Measurements from ENCODE around the gene TMEM72.

TMEM72 gene

DNA sequence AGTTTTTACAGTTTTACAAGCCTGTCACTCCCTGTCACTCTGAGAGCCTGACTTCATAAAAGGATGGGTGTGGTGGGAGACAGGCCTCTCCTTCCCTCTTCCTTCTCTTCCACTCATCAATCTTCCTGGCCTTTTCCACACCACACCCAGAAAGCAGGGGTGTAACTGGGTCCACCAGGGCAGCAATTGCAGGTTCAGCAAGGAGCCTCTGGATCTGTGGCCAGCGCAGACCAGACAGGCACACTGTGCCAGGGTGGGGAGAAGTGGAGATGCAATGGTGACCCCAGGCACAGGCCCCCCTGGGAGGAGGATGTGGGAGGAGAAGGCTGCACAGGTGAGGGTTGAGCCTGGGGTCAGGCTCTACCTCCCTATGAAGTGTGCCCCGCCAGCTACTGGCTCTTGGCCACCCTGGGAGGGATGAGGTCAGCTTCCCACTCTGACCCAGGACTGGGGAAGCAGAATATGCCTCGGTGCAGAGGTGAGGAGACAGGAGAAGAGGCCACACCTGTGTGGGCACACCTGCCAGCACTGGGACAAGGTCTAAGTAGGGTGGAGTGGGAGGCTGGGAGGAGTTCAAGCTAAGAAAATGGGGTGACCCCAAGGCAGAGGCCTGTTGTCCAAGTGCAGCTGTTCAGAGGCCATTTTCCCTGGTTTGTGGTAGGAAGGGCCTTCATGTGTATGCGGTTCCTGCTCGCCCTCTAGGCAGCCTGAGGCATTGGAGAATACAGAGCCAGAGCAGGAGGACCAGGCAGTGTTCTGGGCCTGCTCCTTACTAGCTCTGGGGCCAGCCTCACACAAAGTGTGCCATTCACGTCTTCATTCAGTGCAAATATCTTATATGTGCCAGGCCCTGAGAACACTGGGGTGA is 20.2 kb upstream of the TMEM72 start:
- DNase-seq = no peak

DNA sequence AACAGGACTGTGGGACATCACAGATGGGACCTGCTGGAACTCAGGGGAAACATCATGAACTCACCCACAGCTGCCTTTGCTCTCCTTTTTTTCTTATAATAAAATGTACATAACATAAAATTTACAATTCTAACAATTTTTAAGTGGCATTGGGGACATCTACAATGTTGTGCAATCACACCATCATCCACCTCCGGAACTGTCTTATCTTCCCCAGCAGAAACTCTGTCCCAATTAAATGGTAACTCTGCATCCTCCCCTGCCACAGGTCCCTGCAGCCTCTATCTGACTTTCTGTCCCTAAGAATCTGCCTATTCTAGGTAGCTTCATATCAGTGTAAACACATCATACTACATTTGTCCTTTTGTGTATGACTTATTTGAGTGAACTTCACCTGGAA is 19.4 kb upstream of the TMEM72 start:
- no peak for DNase-seq

DNA sequence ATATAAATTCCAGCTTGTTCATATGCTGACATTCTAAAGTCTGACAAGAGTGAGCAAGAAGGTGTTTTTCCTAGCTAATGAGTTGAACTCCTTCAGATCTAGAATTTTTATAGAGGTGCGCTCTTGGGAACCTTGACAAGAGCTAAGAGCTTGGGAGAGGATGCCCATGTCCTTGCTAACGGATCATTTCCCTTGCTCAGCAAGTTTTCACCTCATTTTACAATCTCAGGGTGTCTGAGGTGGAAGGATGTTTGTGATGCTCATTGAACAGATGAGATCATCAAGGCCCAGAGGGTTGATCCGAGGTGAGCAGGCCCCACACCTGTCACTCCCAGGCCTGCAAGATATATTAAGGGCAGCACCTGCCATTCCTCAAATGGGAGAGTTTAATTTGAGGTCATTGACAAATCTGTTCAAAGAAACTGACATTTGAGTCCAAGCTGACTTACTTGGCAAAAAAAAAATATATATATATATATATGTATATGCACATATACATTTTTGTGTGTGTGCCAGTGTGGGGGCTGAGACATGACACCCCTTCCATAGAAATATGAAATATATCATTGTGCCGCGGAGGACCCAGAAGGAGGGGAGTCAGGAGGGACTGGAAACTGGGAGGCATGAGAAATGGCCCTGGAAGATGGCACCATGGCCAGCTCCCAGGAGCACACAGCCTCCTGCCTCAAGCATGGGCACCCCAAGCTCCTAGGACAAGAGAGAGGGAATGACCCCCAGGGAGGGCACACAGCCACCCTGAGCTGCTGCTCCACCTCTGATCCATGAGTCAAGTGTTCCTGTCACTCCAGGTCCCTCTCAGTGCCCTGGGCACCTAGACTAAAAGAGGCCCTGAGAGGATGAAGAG is 17.3 kb upstream of the TMEM72 start:
- no peak for DNase-seq

DNA sequence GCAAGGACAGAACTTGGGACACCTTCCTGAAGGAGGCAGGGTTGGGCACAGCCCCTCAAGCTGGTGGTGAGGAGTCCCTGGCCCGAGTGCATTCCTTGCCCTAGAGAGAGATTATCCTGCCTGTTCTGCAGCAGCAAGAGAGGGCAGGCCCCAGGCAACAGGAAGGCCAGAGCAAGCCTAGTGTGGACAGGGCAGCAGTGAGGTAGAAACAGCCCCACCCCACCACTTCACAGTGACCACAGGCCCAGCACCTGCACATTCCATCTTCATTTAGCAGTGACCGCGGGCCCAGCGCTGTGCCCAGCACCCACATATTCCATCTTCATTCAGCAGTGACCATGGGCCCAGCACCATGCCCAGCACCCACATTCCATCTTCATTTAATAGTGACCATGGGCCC is 16.4 kb upstream of the TMEM72 start:
- DNase-seq = no peak

DNA sequence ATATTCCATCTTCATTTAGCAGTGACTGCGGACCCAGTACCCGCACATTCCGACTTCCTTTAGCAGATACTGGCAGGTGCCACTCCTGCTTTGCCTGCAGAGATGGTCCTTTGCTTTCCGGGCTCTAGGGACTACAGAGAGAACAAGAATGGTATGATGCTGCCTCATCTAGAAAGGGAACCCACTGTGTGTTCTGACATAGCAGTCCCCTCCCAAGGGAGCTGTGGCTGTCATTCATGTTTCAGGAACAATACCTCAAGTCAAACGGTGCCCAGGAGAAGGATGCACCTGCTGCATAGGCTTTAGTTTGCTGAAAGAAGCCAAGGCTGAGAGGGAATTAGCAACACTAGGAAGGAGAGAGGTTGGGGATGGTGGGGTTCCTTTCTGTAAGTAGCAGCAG is 15.9 kb upstream of the TMEM72 start:
- DNase-seq = no peak

DNA sequence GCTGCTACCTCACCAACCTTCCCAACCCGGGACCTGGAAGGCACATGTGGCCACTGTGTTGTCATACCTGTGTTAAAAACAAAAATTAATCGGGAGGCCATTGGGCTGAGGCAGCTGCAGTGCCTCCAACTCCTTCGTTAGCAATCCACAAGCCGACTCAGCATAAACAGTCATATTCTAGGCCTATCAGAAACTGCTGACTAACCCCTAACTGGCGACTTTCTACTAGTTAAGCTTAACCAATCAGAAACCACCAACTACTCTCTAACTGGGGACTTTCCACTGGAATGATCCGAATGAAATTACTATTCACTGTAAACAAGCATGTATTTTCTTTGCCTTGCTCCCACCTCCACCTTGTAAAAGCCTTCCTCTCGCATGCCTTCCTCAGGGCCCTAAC is 14.1 kb upstream of the TMEM72 start:
- no peak for DNase-seq

DNA sequence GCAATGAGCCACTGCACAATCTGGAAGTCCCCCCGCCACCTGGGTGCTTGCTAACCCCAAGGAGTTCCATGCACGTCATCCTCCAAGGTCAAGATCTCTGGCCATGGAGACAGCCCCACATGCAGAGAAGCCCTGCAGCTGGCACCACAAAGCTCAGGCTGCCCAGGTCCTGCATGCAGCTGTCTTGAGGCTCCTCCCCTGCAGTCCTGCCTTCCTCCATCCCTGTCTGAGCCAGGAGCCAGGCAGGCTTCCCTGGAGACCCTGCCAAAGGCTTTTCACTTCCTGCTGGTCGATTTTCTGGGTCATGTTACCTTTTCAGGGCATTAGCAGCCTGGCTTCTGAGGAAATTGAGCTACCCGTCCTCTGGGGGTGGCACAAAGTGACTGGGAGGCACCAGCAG is 12.5 kb upstream of the TMEM72 start:
- no peak for DNase-seq

DNA sequence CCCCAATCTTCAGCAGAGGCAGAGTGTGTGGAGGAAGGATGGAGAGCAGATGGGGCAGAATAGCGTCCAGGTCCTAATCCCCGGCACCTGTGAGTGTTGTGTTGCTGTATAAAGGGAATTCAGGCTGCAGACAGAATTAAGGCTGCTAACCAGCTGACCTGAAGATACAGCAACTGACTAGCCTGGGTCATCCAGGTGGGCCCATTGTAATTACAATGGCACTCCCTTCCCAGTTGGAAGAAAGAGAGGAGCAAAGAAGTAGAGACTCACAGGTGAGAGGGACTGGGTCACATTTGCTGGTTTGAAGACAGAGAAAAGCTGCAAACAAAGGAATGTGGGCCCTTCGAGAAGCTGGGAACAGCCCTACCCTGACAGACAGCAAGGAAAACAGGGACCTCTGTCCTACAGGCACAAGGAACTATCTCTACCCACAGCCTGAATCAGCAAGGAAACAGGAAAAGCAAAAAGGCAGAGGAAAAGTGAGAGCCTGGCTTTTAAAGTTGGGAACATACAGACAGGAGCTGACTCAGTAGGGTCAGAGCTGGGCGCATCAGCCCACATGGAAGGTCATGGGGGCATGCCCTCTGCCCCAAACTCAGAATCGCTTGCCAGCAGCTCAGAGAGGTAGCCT is 11.6 kb upstream of the TMEM72 start:
- no peak for DNase-seq

DNA sequence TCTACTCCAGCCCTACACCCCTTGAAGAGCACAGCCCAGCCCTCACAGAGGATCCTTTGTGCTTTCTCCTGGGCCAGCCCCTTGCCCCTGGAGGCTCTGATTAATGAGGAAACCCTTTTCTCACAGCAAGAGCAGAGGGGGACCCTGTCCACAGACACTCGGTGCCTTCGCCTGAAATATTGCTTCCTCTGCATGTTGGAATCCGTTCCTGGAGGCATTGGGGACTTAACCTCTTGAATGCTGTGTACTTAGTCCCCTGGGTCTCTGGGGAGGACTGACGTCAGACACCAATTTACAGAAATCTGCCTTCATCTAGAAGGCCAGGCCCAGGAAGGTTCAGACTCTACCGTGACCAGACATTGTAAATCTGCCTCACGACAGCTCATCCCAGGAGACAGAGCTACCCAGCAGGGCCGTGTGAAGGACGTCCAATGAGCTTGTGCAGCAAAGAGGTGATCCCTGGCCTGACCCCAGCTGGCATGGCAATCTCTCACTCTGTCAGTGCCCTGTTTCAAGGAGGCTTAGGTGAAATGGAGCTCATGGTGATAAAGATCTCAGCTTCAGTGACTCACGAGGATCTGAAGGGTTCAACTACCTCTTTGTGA is 8.1 kb upstream of the TMEM72 start:
- DNase-seq = no peak

DNA sequence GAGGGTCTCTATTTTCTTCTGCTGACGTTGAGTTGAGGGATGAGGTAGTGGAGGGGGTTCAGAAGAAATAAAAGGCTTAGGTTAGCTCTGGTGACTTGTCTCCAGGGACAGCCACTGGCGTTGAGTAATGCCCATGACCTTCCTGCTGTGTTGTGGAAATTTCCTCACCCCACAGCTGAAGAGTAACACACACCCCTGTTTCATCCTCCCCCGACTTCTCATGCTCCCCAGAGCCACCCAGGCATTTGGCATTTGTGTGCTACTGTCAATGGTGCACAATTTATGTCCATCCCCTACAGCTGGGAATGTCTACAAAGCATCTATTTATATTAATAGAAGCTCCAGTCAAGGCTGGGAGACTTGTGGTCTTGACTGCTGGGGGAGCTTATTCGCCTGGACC is 4.7 kb upstream of the TMEM72 start:
- no peak for DNase-seq

DNA sequence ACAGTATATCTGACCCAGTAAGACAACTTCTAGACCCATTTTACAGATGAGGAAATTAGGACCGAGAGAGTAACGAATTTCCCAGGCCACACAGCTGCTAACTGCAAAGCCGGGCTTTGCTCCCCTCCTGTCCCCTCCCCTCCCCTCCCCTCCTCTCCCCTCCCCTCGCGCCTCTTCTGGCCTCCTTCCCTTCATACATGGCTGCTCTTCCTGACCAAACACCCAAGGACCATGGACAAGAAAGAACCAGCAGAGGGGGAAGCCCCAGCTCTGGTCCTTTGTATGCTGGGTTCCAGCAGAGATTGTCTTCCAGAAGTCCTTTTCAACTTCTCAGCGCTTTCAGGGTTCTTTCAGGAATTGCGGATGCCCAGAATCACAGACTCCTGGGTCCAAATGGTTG is 3.6 kb upstream of the TMEM72 start:
- DNase-seq = no peak

DNA sequence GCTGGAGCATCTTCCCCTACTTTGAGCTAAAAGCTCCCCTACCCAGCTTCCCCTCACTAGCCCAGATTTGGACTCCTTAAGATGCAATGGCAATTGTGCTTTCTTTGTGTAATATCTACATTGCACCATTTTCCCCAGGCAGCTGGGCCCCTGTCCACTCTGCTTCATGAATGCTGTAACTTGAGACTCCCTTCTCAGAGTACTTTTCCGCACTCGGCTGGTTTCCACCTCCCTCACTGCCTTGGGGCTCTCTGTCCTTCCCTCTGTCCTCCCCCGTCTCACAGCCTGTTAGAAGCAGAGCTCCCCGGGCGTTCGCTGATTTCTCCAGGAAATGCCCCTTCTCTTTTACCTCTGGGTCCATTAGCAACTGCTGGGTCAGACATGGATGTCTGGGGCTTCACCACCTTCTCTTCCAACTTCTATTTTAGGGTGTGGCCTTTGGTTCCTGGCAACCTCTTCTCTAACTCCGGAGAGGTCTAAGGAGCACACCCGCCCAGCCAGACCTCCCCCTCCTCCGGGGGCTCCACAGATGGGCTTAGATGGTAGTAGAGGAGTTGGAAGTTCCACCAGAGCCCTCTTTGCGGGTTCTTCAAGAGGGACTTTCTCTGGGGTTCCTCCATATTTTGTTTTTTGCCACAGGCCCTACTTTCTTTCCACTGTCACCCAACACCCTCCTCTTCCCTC is 2.9 kb upstream of the TMEM72 start:
- DNase-seq = no peak

DNA sequence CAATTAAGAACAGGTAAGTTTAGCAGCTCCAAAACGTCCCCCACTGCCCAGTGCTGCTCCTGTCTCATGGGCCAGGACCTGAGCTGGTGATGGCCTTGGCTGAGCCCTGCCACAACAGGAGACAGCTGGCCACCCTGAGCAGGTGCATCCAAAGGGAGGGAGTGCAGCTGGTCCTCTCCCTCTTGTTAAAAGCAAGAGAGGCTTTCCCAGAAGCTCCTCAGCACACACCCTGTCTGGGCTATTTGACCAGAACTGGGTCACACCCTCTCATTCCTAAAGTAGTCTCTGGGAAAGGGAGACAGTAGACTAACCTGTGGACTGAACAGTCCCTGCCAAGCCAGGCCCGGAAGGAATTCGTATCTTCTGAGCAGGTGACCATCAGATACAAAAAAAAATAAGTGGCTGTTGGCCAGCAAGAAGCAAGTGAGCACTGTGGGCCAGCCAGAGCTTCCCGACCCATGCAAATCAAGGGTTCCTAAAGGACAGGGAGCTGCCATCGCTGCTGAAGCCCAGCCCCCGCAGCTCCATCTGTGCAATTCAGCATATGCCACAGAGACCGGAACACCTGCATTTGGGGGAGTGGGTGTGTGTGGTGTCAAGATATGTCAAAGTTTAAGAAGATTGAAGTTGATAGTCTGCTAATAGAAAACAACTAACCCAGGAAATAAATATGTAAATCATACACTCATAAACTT is 2.1 kb upstream of the TMEM72 start:
- no peak for DNase-seq

DNA sequence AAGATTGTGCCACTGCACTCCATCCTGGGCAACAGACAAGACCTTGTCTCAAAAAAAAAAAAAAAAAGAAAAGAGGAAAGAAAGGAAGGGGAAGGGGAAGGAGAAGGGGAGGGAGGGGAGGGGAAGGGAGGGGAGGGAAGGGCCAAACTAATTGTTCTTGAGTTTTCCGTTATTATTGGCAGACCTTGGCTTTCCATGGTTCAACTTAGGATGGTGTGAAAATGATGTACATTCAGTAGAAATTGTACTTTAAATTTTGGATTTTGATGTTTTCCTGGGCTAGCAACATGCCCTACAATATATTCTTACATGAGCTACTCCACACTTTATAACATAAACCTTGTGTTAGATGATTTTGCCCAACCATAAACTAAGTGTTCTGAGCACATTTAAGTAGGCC is 1.2 kb upstream of the TMEM72 start:
- DNase-seq = no peak

DNA sequence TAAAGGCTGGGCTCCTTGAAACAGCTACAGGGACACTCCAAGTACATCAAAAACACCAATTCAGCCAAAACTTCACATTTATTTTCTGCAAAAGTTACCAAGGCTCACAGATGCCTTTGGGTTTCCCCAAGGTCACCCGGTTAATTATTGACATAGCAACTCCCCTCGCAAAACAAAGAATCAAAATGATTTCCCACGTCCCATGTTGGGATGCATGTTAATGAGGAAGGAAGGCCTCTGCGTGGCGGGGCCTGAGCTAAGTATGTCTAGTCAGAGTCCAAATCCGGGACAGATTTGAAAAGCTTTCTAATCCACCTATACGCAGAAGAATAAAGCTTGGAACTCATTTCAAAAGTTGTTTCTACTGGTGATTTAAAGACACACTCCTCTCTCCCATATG is 535 bp upstream of the TMEM72 start:
- no peak for DNase-seq

DNA sequence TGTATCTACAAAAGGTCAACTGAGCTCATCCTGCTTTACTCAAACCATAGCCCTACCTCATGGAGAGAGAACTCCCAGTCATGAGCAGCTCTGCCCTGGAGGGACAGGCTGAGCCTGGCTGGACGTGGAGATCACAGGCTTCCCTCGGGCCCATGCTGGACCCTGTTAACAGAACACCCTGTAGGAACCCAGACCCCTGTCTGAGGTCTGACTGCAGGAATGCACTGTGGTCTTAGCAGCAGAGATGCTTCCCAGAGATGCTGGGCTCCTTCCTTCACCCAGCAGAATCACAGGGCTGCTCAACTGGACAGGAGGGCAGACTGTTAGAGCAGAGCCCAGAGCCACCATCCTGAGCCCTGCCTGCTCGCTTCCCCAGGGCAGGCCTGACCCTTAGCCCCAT is 814 bp downstream of the TMEM72 start:
- DNase-seq = no peak

DNA sequence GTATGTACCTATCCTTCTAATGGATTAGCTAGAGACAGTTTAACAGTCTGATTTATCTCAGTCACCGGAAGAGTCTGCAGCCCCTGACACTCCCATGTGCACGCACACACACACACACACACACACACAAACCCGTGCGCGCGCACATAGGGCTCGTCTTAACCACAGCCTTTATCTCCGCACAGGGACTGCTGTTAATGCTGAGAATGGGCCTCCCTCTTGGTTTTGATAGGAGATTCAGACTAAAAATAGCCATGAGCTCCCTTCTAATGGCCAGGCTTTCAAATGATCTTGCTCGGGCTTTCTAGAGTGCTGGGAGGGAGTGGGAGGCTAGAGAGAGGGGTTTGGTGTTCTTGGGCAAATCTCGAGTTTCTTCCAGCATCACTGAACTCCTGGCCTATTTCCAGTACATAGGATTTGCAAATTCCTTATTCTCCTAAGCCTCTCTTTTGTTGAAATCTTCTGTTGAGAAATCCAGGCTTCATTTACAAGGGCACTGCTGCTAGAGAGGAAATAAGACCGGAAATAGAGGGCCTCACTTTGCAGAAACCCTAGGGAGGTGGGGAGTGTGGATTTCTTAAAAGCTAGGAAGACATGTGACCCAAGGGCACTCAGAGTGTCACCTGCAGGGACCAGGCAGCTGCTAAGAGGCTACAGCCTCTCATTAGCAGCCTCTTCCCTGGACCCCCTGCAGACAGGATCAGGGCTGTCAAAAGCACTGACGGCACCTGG is 2.4 kb downstream of the TMEM72 start:
- peak; percentile 96 for DNase-seq

DNA sequence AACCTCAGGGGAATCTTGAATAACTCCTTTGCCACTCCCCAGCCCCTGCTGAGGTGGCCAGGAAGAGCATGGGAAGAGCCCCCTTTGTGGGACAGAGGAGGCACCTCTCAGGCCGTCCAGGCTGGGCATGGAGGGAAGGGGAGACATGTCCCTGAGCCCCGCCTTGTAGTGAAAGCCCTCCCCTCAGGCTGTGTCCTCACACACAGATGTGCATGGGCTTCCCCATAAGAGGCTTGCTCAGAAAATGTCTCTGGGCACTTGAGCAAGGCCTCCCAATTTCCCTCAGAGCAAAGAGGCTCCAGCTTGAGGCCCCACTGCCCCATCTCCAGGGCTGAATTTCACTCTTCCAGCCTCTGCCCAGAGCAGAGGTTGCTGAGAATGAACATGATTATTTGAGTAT is 3.8 kb downstream of the TMEM72 start:
- no peak for DNase-seq

DNA sequence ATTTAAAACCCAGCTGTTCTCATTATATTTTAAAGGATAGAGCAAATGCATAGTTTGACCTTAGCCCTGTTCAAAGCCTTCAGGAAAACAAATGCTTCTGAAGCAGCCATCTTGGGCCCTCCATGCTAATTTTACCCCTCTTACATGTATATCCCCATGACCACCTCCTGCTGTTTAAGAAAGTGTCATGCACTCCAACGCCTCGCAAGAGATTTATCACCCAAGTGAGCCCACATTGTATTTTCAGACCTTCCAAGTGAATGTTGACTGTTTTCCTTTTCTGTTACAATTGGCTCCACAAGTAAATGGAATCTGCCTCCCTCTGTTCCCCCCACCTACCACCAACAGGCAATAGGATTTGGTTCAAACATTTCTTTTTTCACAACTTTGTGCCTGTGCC is 5.3 kb downstream of the TMEM72 start:
- no peak for DNase-seq

DNA sequence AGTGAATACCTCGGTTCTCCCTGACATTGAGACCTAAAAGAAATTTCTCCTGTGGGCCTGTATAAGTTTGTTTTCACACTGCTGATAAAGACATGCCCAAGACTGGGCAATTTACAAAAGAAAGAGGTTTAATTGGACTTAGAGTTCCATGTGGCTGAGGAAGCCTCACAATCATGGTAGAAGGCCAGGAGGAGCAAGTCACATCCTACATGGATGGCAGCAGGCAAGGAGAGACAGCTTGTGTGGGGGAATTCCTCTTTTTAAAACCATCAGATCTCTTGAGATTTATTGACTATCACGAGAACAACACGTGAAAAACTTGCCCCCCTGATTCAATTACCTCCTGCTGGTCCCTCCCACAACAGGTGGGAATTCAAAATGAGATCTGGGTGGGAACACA is 6.7 kb downstream of the TMEM72 start:
- no peak for DNase-seq

DNA sequence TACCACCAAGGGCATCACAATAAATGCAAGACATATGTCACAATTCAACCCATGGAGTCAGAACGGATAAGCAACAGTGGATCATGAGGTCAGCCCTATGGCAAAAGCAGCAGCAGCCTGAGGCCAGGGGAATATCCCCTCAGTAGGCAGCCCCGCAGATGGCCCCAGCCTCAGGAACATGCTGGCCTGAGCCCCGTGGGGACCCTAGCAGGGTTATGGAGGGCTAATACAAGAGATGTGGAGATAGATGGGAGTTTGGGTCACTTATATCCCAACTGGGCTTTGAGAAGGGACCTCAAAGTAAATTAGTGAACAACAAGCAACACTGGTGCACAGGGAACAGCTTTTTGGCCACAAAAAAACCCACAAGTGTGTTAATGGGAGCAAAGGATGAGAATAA is 9.1 kb downstream of the TMEM72 start:
- DNase-seq = no peak

Measured in hematopoietic multipotent progenitor cell treated with erythropoietin and hydrocortisone succinate and interleukin-3 and kit ligand, for 6 days (in vitro differentiated cells).